GM19035 (cell line): ENCODE results near the gene AFAP1L2.

ENCODE experiments used
- ATAC-seq: cut with Tn5 transposase; IDR thresholded peaks from one replicate; pipeline ENCODE4 v1.9.1; 2021; ENCODE audit not compliant: unreplicated experiment

The AFAP1L2 gene

DNA sequence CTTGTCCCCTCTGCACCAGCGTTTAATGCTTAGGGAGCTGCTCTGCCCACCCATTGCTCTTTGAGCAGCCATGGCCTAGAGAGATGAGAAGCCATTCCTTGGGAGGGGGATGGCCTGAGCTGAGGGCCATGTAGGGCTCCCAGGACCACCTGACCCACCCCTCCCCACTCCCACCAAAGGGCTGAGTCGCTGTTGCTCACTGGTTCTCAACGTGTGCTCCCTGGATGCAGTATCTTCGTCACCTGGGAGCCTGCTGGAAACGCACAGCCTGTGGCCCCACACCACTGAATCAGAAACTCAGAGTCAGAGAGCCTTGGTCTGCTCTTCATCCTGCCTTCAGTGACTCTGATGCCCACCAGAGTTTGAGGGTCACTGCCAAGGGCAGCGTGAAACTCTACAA is 128.2 kb downstream of the AFAP1L2 start:
- ATAC-seq = no peak

- ATAC-seq = no peak
Measured at GRCh38 chr10:114274616-114275453, 129.5 kb downstream of the AFAP1L2 start.

- no peak for ATAC-seq
Measured at GRCh38 chr10:114273910-114274309, 130.4 kb downstream of the AFAP1L2 start.

DNA sequence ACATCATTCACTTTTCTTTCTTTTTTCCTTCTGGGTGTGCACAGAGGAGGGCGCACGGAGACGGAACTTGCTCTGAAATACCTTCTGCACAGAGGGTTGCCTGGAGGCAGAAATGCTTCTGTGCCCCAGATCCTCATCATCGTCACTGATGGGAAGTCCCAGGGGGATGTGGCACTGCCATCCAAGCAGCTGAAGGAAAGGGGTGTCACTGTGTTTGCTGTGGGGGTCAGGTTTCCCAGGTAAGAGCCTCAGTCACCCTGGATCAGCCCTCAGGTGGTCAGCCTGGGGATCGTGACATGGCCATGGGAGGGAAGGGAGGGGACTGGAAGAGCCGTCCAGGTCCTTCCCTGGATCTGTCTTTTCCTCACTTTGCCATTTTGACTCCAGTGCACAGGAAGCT is 131.6 kb downstream of the AFAP1L2 start:
- no peak for ATAC-seq

DNA sequence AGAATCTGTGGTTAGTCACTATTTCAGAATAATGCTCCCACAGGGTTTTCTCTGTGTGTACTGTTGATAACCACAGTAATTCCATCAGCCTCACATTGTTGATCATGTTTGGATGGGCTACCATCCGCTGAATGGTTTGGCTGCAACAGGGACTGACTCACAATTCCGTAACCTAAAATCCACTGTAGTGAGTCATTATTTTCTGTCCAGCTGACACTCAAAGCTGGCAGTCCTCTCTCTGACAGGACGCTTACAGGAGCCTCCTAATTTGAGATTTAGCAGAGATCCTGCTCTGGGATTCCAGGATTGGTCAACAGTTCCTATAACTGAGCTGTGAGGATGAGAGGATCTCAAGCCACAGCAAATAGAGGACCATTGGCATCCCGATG is 132.5 kb downstream of the AFAP1L2 start:
- no peak for ATAC-seq

DNA sequence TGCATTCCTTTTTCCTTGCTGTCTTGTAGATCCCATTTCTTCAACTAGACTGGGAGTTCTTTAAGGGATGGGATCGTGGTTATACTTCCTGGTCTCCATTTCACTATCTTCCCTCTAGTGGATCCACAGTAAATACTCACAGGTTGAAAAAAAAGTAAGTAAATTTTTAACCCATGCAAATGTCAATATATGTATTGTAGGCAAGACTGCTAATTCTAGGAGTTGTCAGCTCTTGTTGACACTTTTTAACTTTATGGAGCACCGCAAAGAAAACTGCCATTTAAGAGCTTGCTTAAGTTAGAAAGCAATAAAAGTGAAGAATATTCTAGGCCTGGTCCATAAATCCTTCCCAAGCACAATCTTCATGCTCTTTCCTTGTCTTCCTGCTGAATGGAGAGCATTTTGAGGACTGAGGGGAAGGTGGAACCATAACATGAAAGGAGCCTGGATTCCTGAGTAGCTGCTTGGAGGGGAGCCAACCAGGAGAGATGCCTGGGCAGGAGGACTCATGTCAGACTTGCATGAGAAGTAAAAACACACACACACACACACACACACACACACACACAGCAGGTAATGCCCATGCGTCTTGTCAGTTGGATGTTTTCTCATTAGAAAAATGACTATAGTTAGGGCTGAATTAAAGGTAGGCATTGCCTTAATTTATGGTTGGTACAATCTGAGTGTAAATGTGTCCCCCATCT is 133.1 kb downstream of the AFAP1L2 start:
- no peak for ATAC-seq

- ATAC-seq = no peak
Measured at GRCh38 chr10:114266521-114266920, 137.8 kb downstream of the AFAP1L2 start.

DNA sequence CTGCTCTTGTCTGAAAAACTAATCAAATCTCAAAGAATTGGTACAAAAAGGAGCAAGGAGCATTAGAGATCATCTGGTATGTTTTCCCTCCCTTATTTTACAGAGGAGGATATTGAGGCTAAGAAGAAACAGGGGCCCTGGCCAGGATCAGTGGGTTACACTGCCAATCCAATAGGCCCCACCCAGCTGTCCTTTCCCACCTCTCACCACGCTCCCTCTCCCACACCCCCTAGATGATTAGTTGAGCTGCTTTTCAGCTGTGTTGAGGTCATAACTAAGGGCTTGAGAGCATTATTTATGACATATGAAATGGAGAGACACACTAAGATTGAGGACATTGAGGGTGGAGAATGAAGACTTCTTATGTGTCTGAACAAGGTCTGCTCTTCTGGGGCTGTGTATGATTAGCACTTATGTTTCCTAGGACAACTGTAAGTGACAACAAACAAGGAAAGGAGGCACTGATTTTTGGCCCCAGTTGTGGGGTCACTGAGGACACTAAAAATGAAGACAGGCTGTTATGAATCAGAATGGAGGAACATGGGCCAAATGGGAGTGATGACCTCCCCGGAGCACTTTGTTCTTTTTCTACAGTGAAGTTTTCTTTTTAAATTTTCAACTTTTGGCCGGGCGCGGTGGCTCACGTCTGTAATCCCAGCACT is 138.8 kb downstream of the AFAP1L2 start:
- no peak for ATAC-seq

- ATAC-seq = no peak
Measured at GRCh38 chr10:114262496-114262895, 141.8 kb downstream of the AFAP1L2 start.

GRCh38 chr10:114261076-114261475 is 143.2 kb downstream of the AFAP1L2 start:
- ATAC-seq = no peak

DNA sequence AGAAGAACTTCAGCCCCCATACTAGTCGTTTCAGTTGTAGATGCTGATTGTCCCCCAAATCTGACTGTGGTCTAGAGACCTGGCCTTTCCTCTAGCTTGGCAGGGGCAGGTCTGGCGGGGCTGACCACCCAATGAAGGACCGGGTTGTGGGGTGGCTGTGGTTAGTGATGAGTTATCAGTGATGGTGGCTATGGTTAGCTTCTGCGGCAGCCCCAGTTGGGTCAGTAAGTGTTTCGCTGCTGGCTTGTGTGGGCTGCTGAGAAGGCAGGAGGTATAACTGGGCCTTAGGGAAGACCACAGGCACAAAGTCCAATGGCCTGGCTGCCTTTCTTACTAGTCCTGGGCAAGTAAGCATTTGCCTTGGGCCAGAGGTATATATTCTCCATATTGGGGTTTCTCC is 143.9 kb downstream of the AFAP1L2 start:
- no peak for ATAC-seq

GRCh38 chr10:114259824-114260223 is 144.5 kb downstream of the AFAP1L2 start:
- ATAC-seq = no peak

GRCh38 chr10:114258274-114258840 is 145.9 kb downstream of the AFAP1L2 start:
- ATAC-seq = no peak

DNA sequence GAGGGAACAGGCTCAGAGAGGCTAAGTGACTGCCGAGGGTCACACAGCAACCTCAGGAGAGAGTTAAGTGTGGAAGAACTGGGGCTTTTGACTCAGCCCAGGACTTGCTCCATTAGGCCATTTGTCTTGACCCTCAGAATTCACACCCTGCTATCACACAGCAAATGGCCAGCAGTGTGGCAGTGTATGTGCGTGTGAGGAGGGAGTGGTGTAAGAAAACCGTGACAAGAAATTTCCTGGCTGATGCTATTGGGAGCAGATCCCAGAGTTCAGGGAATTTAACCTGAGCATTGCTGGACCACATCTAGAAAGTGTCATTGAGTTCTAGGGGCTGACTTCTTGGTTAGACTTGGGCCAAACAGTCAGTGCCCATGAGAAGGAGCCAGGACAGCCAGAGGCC is 146.8 kb downstream of the AFAP1L2 start:
- ATAC-seq = no peak

GRCh38 chr10:114256822-114257221 is 147.5 kb downstream of the AFAP1L2 start:
- no peak for ATAC-seq

GRCh38 chr10:114256008-114256765 is 148.1 kb downstream of the AFAP1L2 start:
- ATAC-seq = no peak

GRCh38 chr10:114255227-114255626 is 149.1 kb downstream of the AFAP1L2 start:
- no peak for ATAC-seq

DNA sequence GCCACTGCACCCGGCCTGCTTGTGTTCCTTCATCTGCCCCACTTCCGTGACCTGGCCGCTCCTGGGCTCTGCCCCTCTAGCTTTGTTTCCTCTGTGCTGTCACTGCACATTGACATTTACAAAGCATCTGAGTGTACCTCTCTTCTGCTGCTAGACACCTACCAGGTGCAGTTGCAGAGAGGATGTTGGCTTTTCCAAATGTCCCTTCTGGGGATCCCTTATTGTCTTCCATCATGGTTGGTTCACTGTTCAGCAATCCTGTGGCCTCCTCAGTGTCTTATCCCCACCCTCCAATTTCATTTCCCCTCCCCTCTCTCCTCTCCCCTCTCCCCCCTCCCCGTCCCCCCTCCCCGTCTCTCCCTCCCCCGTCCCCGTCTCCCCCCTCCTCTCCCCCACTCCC is 151.4 kb downstream of the AFAP1L2 start:
- ATAC-seq = no peak

- no peak for ATAC-seq
Measured at GRCh38 chr10:114252092-114252491, 152.2 kb downstream of the AFAP1L2 start.

DNA sequence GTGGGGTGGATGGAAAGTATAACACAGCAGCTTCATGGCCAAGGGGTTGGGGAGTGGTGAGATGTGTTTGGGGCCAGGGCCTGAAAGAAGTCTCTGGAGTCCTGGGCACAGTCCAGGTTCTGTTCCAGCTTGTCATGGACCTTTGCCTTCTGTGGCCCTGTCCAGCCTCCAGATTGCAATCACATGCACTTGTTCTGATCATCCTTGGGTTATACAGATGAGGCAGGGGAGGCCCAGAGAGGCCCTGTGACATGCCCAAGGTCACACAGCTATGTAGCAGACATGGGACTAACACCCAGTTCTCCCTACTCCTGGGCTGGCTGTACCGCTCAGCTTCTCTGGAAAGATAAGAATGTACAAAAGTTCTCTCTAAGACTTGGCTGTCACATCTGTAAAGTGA is 153.6 kb downstream of the AFAP1L2 start:
- no peak for ATAC-seq

DNA sequence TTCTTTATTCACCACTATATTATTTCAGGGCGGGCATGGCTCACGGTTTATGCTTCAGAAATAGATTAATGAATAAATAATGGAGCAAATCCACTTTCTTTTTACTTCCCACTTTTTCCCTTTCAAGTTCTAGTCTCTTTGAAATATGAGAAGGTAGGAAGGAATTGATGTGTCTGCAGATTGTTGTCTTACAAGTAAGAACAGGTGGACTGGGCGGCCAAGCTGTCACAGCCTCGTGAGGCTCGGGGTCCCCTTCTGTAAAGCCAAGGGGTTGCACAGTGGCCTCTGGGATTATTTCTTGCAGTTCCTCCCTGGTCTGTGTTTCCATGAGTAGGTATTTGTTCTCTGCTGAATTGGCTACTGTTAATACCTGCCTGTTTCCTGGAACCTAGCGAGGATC is 154.1 kb downstream of the AFAP1L2 start:
- no peak for ATAC-seq
